Measurements from ENCODE around the gene ALDH4A1.

Gene ALDH4A1, protein sequence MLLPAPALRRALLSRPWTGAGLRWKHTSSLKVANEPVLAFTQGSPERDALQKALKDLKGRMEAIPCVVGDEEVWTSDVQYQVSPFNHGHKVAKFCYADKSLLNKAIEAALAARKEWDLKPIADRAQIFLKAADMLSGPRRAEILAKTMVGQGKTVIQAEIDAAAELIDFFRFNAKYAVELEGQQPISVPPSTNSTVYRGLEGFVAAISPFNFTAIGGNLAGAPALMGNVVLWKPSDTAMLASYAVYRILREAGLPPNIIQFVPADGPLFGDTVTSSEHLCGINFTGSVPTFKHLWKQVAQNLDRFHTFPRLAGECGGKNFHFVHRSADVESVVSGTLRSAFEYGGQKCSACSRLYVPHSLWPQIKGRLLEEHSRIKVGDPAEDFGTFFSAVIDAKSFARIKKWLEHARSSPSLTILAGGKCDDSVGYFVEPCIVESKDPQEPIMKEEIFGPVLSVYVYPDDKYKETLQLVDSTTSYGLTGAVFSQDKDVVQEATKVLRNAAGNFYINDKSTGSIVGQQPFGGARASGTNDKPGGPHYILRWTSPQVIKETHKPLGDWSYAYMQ

DNA sequence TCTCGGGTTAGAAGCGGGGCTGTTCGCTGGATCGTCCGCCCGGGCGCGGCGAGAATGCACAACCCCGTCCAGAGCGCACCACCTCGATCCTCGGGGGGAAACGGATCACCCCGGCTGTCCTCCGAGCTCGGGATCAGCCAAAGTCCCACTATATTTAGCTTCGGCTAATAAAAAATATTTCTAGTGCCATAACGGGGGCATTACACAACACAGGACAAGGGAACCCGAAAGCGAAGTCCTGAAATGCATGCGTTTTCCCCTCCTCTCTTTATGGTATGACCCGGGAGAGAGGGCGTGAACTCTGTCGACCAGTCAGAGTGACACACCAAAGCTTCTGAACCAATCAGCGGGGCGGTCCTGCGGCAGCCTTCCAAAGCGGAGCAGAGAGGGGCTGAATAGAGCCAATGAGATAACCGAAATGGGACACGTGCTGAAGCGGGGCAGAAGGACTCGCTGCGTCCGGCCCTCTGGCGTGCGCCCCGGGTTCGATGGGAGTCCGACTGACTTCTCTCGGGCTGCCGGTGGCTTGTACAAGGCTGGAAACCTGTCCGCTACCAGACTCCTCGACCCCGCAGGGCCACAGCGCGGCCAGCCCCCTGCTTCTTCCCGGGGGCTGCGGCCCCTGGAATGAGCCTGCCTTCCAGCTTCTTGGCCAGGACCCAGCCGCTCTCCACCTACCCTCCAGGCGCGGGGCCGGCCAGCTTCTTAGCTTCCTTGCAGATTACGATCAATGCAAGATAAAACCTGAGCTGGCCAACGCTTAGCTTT, at the start of gene ALDH4A1:
Gene ALDH4A1 (minus strand): TSS at position 33 of the 768 bp plus-strand sequence. CDS start 32 bp downstream, at position 1.
- peak; percentile 96 for DNase-seq

- no peak for DNase-seq
Measured at GRCh38 chr1:18951818-18952391, 49.5 kb upstream of the ALDH4A1 start.

GRCh38 chr1:18951416-18951815, 49.1 kb upstream of the ALDH4A1 start:
- no peak for DNase-seq

- DNase-seq = peak; percentile 53
Measured at GRCh38 chr1:18950401-18951026, 48.2 kb upstream of the ALDH4A1 start.

GRCh38 chr1:18949686-18950400, 47.5 kb upstream of the ALDH4A1 start:
- DNase-seq = peak; percentile 66

DNA sequence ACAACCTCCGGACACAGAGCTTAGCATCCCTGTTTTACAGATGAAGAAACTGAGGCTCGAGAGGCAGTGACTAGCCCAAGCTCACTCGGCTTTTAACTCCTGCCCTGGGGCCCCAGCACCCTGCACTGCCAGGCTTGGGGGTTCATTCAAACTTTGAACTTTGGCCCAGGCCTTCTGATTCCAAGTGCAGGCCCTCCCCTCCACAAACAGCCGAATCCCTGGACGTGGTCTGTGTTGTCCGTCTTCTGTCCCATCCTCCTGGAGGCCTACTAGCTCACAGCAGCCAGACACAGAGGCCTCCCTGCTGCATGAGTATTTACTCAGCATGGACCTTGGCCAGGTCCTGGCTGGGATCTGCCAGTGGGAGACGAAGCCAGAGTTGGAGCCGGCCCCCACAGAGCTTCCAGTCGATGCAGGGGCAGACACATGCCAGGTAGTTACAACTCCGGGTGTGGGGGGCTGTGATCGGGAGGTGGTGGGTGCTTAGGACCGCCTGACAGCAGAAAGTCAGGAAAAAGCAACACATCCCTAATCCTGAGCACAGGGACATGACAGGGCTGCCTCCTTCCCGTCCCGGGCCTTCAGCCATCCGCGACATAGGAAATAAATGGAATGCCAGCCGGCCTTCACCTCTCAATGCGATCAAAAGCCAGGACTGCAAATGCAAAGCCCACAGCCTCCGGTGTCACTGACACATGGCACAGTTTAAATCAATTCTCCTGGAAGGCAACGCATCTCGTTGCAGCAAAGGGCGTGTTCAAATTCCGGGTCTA, 46.7 kb upstream of the ALDH4A1 start:
- DNase-seq = no peak

DNA sequence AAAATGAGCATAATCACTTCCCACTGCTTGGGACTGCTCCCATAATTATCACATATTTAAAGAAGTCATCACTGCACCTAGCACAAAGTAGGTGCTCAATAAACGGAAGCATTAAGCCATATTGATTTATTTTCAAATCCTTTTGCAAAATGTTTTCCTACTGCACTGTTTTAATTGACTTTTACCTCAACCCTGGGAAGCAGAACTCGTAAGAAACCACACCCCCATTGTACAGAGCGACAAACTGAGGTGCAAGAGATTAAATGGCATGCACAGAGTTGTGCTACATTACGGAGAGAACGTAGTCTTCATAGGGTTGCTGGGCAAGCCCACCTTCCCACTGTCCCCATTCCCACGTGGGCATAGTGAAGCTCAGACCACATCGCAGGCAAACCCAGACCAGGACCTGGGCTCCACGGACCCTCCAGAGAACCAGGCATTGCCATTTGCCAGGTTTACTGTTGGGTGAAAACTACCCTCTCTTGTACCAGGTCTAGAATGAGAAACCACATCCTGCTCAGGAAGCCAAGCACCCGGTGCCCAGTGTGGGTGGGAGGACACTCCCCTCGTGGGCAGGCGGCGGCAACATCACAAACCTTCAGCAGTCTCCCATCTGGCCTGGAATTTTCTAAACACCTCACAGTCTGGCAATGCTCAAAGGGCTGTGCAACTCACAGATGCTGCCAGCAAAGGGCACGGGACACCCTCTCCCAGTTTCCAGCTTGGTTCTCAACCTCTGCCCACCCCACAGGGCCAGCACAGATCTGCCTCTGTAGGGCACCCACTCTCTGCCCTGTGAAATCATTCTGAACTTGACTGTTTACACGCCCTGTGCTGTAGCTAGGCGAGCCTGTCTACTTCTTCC, 45.9 kb upstream of the ALDH4A1 start:
- no peak for DNase-seq

DNA sequence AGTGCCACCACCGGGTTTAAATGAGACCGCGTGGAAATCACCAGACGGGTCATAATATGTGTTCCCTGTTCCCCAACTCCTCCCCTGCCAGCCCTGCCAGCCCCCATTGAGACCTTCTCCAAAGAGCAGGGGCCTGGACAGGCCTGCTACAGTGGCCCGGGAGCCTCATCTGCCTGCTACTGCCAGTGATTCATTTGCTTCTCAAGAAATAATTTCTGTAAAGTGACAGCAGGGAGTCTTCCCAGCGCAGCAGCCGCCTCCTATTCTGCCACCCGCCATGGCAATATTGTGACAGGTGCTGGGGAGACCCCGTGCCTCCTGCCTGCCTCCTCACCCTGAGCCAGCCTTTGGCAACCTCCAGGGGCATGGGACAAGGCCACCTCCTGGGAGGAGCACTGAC, 45.2 kb upstream of the ALDH4A1 start:
- DNase-seq = no peak

DNA sequence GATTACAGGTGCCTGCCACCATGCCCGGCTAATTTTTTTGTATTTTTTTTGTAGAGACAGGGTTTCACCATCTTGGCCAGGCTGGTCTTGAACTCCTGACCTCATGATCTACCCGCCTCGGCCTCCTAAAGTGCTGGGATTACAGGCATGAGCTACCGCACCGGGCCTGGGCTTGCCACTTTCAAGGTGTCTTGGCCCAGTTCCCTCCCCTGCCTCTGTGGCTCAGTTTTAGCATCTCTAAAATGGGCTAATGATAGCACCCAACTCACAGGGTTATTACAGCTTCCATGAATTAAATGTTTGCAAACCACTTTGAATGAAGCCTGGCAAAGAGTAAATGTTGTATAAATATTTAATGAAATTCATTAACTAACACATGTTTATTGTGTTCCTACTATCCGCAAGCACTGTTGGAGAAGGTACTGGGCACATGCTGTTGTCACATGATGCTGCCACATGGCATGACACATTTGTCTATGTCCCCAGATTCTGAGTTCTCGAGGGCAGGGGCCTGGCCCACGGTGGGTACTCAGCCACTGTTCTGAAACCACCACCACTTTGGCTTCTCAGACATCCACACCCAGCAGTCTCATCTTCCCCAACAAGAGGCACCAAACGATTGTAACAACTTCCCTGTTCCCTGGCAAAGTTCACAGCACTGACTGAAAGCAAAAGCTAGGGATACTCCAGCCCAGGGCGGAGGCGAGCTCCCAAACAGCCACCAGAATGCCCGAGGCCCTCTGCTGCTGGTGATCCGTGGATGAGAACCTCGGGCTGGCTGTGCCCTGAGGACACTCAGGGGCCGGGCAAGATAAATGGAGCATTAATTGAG, 44.4 kb upstream of the ALDH4A1 start:
- no peak for DNase-seq

GRCh38 chr1:18945401-18945849, 43.1 kb upstream of the ALDH4A1 start:
- DNase-seq = peak; percentile 33

- DNase-seq = peak; percentile 58
Measured at GRCh38 chr1:18944810-18945209, 42.5 kb upstream of the ALDH4A1 start.

GRCh38 chr1:18943914-18944572, 41.7 kb upstream of the ALDH4A1 start:
- DNase-seq = no peak

GRCh38 chr1:18943162-18943561, 40.8 kb upstream of the ALDH4A1 start:
- DNase-seq = no peak

DNA sequence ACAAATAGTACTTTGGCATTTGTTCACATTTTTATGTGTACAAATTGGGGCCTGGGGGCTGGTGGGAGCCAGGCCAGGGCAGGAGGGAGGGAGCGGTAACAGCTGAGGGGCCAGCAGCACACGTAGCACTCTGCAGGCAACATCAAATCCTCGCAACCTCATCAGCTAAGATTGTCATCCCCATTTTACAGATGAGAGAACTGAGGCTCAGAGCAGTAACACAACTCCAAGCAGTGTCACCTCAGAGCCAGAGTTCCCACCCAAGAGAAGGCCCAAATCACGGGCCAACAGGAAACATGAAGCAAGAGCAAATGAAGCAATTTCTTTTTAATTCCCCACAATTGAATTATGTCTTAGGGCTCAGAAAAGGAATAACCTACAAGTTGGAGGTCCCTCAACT, 40.0 kb upstream of the ALDH4A1 start:
- no peak for DNase-seq

DNA sequence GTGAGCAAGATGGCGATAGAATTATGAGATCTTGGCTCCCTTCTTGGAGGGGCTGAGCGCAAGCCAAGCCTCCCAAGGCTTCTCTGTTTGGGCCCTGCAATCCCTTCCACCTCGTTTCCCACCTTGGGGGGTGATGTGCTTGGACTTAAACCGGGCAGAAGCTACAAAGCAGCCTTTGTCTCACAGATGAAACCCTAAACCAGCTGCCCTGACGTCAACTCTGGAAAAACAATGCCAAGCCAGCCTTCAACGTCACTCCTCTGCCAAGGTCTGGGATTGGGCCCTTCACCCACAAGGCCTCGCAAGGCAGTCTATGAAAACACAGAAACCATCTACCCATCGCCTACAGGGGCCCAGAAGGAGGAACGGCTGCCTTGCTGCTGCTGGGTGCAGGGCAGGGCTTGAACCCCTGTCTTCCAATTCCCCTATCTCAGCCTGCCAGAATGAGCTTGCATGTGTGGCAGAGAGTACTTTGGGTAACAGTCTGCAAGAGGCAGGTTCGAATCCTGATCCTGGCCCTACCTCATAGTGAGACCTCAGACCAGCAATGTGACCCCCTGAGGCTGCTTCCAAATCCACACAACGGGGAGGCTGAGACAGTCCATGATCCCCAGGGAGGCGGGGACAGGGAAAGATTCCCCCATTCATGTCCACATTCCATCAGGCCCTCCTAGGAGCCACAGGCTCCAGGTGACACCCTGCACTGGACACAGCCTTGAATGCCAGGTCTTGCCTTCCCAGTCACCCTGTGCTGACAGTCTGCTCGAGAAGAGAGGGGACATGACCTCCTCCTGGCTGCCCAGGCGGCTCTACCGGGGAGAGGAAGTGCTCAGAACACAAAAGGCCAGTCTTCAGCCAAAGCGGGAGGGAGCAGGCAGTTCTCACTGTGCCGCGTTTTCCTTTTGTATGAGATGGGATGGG, 39.1 kb upstream of the ALDH4A1 start:
- peak; percentile 92 for DNase-seq

- no peak for DNase-seq
Measured at GRCh38 chr1:18940303-18941020, 38.1 kb upstream of the ALDH4A1 start.
